HCT116 (cell line): ENCODE results near the gene LACTB.

Source experiments
- EZH2 ChIP-seq: fragments of 200-600 bp; sonication (generic); IDR thresholded peaks from 2 replicates; pipeline ENCODE4 v1.6.1; 2017; ENCODE audit warnings: antibody characterized with exemption, mixed run types
- EZH2phosphoT487 ChIP-seq: fragments of 200-600 bp; IDR thresholded peaks from 2 replicates; pipeline ENCODE4 v1.6.1; 2018; ENCODE audit warnings: antibody characterized with exemption, borderline replicate concordance
- JUND ChIP-seq: IDR thresholded peaks from 2 replicates; pipeline ENCODE4 v1.6.1; 2012
- POLR2A ChIP-seq: IDR thresholded peaks from 2 replicates; pipeline ENCODE4 v1.7.0; 2011; ENCODE audit warnings: borderline replicate concordance; ENCODE audit not compliant: insufficient read depth, insufficient read length; ENCODE audit errors: extremely low read depth
- RAD21 ChIP-seq: IDR thresholded peaks from 2 replicates; pipeline ENCODE4 v1.6.1; 2012; ENCODE audit warnings: low read depth, mild to moderate bottlenecking
- TCF7L2 ChIP-seq: IDR thresholded peaks from 2 replicates; pipeline ENCODE4 v1.7.0; 2011; ENCODE audit warnings: borderline replicate concordance, inconsistent platforms; ENCODE audit not compliant: insufficient read depth, insufficient read length; ENCODE audit errors: extremely low read depth
- YY1 ChIP-seq: IDR thresholded peaks from 2 replicates; pipeline ENCODE4 v1.6.1; 2011; ENCODE audit warnings: low read length, low read depth, moderate library complexity, mild to moderate bottlenecking; ENCODE audit not compliant: insufficient replicate concordance; ENCODE audit errors: extremely low read depth
- TF ChIP-seq, protein P1 (sequence below), 3 experiments: fragments of 200-600 bp in 1 of 3; sonication (generic) in 1 of 3; IDR thresholded peaks in 2 of 3; conservative IDR thresholded peaks in 1 of 3; 2 replicates each; pipeline ENCODE4 v1.5.1; 2012 to 2017; ENCODE audit warnings: low read depth in 2 of 3, low read length in 2 of 3, antibody characterized with exemption in 1 of 3, borderline replicate concordance in 1 of 3, control low read depth in 1 of 3, mild to moderate bottlenecking in 1 of 3, mixed read lengths in 1 of 3, mixed run types in 1 of 3, moderate library complexity in 1 of 3; ENCODE audit not compliant: insufficient read depth in 1 of 3
- TF ChIP-seq, protein P2 (sequence below): IDR thresholded peaks from 2 replicates; pipeline ENCODE4 v1.6.1; 2012; ENCODE audit warnings: low read depth

DNA sequence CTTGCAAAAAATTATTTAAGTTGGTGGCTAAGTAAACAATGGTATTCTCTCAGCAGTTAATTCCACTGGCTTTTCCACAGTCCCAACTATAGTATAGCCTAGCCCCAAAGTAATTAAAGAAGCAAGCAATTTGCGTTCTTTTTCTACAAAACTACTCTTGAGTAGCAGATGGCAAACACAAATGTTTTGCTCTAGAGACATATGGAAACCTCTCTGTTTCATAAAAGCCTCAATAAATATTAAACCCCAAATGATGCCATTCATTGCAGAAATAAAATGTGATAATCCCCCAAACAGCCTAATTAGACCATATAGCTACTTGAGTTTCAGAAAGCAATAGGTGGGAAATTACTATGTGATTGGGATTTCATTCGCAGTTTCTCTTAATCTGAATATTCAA, 59.1 kb downstream of the LACTB start:
- TF ChIP-seq EZH2, result no peak
- TF ChIP-seq, protein P1, sequence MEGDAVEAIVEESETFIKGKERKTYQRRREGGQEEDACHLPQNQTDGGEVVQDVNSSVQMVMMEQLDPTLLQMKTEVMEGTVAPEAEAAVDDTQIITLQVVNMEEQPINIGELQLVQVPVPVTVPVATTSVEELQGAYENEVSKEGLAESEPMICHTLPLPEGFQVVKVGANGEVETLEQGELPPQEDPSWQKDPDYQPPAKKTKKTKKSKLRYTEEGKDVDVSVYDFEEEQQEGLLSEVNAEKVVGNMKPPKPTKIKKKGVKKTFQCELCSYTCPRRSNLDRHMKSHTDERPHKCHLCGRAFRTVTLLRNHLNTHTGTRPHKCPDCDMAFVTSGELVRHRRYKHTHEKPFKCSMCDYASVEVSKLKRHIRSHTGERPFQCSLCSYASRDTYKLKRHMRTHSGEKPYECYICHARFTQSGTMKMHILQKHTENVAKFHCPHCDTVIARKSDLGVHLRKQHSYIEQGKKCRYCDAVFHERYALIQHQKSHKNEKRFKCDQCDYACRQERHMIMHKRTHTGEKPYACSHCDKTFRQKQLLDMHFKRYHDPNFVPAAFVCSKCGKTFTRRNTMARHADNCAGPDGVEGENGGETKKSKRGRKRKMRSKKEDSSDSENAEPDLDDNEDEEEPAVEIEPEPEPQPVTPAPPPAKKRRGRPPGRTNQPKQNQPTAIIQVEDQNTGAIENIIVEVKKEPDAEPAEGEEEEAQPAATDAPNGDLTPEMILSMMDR (IDR thresholded peaks at IDR 0.05 in 2 of 3, conservative IDR thresholded peaks at IDR 0.05 in 1 of 3; ENCODE audit: borderline replicate concordance in 1 of 3, insufficient read depth in 1 of 3, low read depth in 2 of 3, low read length in 2 of 3), result no peak
- TF ChIP-seq POLR2A, result no peak
- TF ChIP-seq TCF7L2, result no peak
- no peak for TF ChIP-seq RAD21
- TF ChIP-seq YY1, result no peak
- no peak for TF ChIP-seq EZH2phosphoT487
- TF ChIP-seq, protein P2, sequence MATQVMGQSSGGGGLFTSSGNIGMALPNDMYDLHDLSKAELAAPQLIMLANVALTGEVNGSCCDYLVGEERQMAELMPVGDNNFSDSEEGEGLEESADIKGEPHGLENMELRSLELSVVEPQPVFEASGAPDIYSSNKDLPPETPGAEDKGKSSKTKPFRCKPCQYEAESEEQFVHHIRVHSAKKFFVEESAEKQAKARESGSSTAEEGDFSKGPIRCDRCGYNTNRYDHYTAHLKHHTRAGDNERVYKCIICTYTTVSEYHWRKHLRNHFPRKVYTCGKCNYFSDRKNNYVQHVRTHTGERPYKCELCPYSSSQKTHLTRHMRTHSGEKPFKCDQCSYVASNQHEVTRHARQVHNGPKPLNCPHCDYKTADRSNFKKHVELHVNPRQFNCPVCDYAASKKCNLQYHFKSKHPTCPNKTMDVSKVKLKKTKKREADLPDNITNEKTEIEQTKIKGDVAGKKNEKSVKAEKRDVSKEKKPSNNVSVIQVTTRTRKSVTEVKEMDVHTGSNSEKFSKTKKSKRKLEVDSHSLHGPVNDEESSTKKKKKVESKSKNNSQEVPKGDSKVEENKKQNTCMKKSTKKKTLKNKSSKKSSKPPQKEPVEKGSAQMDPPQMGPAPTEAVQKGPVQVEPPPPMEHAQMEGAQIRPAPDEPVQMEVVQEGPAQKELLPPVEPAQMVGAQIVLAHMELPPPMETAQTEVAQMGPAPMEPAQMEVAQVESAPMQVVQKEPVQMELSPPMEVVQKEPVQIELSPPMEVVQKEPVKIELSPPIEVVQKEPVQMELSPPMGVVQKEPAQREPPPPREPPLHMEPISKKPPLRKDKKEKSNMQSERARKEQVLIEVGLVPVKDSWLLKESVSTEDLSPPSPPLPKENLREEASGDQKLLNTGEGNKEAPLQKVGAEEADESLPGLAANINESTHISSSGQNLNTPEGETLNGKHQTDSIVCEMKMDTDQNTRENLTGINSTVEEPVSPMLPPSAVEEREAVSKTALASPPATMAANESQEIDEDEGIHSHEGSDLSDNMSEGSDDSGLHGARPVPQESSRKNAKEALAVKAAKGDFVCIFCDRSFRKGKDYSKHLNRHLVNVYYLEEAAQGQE, result no peak
- TF ChIP-seq JUND, result no peak
